Stomach (tissue), 9 donors: ENCODE results near the gene ATXN7L1. TPM values are rescaled to one million over a fixed set of nuclear protein-coding genes. Genes with fewer than 3 reads are reported as not detected.

Experiments
- DNase-seq, 2 donors: peaks; one replicate each; pipeline versions ENCODE4 v3.0.0 to v3.0.0-alpha.2; 2013 to 2019
- H3K27ac ChIP-seq, 5 donors: fragments of 200-600 bp in 4 of 5; sonication (generic) in 4 of 5; one replicate each; pipeline ENCODE4 v1.5.1; 2013 to 2019; ENCODE audit warnings: mild to moderate bottlenecking in 1 of 5, moderate library complexity in 1 of 5
- H3K27me3 ChIP-seq, 3 donors: fragments of 200-600 bp; sonication (generic); one replicate each; pipeline ENCODE4 v1.5.1; 2017 to 2019; ENCODE audit warnings: mixed run types in 1 of 3
- H3K36me3 ChIP-seq, 4 donors: fragments of 200-600 bp; sonication (generic); 1 replicate in 3 of 4; 2 replicates in 1 of 4; pipeline ENCODE4 v1.5.1; 2016 to 2019
- H3K4me1 ChIP-seq, 4 donors: fragments of 200-600 bp; sonication (generic); one replicate each; pipeline ENCODE4 v1.5.1; 2016 to 2019
- H3K4me3 ChIP-seq, 4 donors: fragments of 200-600 bp; sonication (generic) in 3 of 4; one replicate each; pipeline ENCODE4 v1.5.1; 2016 to 2019; ENCODE audit warnings: mild to moderate bottlenecking in 1 of 4
- H3K9me3 ChIP-seq, 4 donors: fragments of 200-600 bp; sonication (generic); one replicate each; pipeline ENCODE4 v1.5.1; 2016 to 2019
- EP300 ChIP-seq: sonication (generic); formaldehyde crosslinking; IDR thresholded peaks from one replicate; pipeline ENCODE4 v1.6.1; 2017; ENCODE audit warnings: antibody characterized with exemption
- POLR2A ChIP-seq, 4 donors: fragments of 450-650 bp; IDR thresholded peaks; one replicate each; pipeline ENCODE4 v1.6.1; 2016; ENCODE audit warnings: antibody characterized with exemption in 4 of 4, control low read depth in 2 of 4, mild to moderate bottlenecking in 1 of 4, moderate library complexity in 1 of 4
- POLR2AphosphoS5 ChIP-seq, 3 donors: sonication (generic); formaldehyde crosslinking; IDR thresholded peaks; one replicate each; pipeline ENCODE4 v1.6.1; 2016; ENCODE audit warnings: antibody characterized with exemption in 3 of 3
- WGBS, 5 donors: extraction: QIAGEN DNeasy Blood & Tissue Kit in 3 of 5; methylation state at CpG; one replicate each; pipeline versions ENCODE4 v1.1.5 to v1.1.7; 2013 to 2018; 5-methylcytosine and 5-hydroxymethylcytosine counted together
- intact Hi-C: fragments of 100-400 bp; cut with DNase I; formaldehyde crosslinking; loops from one replicate; pipeline ENCODE4 v1.15.1; 2023; ENCODE audit warnings: low total_unique reads
- polyA plus RNA-seq, 3 donors: library from polyadenylated mRNA; stranded (reverse); fragments of 200-250 nt; gene quantifications; one replicate each; pipeline ENCODE4 v1.2.3, GENCODE V29; 2013
- total RNA-seq, 5 donors: library from RNA; depleted of rRNA; stranded (reverse); fragments of >200 nt; gene quantifications; one replicate each; pipeline versions ENCODE4 v1.1.0 to v1.2.3, GENCODE V29; 2014 to 2016
- TF ChIP-seq, protein P1 (sequence below), 7 experiments: fragments of 450-650 bp in 4 of 7; fragments of 200-600 bp in 3 of 7; sonication (generic) in 3 of 7; IDR thresholded peaks; one replicate each; pipeline ENCODE4 v1.5.1; 2016 to 2019; ENCODE audit warnings: antibody characterized with exemption in 7 of 7, control low read depth in 2 of 7, mild to moderate bottlenecking in 1 of 7
- donor health status: healthy with polysubstance abuse.
- donor health status: Bipolar disorder and iron deficiency.
- donor health status: healthy.

ATXN7L1 gene
- total and polyA plus RNA-seq, 8 donors = 3.8 to 92.2 (median 8.8) TPM

GRCh38 chr7:105577251-105577650, 299.1 kb downstream of the ATXN7L1 start:
- H3K36me3 ChIP-seq = no peaks in the 10 kb centered on the region
- no peaks in the 10 kb centered on the region for H3K9me3 ChIP-seq
- no peak for TF ChIP-seq EP300
- no peak for TF ChIP-seq POLR2A (IDR thresholded peaks at IDR 0.05)
- TF ChIP-seq, protein P1, sequence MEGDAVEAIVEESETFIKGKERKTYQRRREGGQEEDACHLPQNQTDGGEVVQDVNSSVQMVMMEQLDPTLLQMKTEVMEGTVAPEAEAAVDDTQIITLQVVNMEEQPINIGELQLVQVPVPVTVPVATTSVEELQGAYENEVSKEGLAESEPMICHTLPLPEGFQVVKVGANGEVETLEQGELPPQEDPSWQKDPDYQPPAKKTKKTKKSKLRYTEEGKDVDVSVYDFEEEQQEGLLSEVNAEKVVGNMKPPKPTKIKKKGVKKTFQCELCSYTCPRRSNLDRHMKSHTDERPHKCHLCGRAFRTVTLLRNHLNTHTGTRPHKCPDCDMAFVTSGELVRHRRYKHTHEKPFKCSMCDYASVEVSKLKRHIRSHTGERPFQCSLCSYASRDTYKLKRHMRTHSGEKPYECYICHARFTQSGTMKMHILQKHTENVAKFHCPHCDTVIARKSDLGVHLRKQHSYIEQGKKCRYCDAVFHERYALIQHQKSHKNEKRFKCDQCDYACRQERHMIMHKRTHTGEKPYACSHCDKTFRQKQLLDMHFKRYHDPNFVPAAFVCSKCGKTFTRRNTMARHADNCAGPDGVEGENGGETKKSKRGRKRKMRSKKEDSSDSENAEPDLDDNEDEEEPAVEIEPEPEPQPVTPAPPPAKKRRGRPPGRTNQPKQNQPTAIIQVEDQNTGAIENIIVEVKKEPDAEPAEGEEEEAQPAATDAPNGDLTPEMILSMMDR (IDR thresholded peaks at IDR 0.05) = no peak
- TF ChIP-seq POLR2AphosphoS5 (IDR thresholded peaks at IDR 0.05) = no peak
- peaks cover 0 to 6% (median 0%) of the 10 kb centered on the region in 3 donors for H3K27me3 ChIP-seq
- WGBS, 5 donors = 69 to 77% (median 73%) methylated on average over 1 of the region's 1 CpG
- H3K4me3 ChIP-seq = no peak overlapping the region
- intact Hi-C loops = no loop called here
- peaks cover 6 to 10% (median 9%) of the 10 kb centered on the region in 4 donors for H3K4me1 ChIP-seq
- no peak overlapping the region for H3K27ac ChIP-seq
- DNase-seq = no peak

GRCh38 chr7:105571891-105572290, 304.5 kb downstream of the ATXN7L1 start:
- 84 to 91% (median 87%) methylated on average over 2 of the region's 2 CpGs for WGBS, 5 donors
- Histone ChIP-seq H3K36me3 (peaks cover 7 to 34% (median 31%) of the 10 kb centered on the region in 4 donors), H3K9me3 (no peaks in the 10 kb centered on the region), H3K27me3 (no peaks in the 10 kb centered on the region), H3K4me1 (no peaks in the 10 kb centered on the region), H3K27ac (no peak overlapping the region), H3K4me3 (no peak overlapping the region)
- TF ChIP-seq POLR2A (IDR thresholded peaks at IDR 0.05) = no peak
- TF ChIP-seq, protein P1 (IDR thresholded peaks at IDR 0.05) = no peak
- TF ChIP-seq POLR2AphosphoS5 (IDR thresholded peaks at IDR 0.05) = no peak
- TF ChIP-seq EP300 = no peak
- no peak for DNase-seq
- intact Hi-C loops = no loop called here

- WGBS, 5 donors = 86 to 94% (median 92%) methylated on average over 3 of the region's 3 CpGs
Measured at GRCh38 chr7:105567821-105568220, 308.6 kb downstream of the ATXN7L1 start.

GRCh38 chr7:105567024-105567423, 309.4 kb downstream of the ATXN7L1 start:
- TF ChIP-seq, protein P1 (IDR thresholded peaks at IDR 0.05) = no peak
- TF ChIP-seq EP300 = no peak
- no peak for TF ChIP-seq POLR2AphosphoS5 (IDR thresholded peaks at IDR 0.05)
- no peak for TF ChIP-seq POLR2A (IDR thresholded peaks at IDR 0.05)
- H3K9me3 ChIP-seq = no peaks in the 10 kb centered on the region
- no peak for DNase-seq
- H3K27me3 ChIP-seq = no peaks in the 10 kb centered on the region
- H3K27ac ChIP-seq = no peak overlapping the region
- no peaks in the 10 kb centered on the region for H3K4me1 ChIP-seq
- no peak overlapping the region for H3K4me3 ChIP-seq
- intact Hi-C loops = no loop called here
- 74 to 81% (median 78%) methylated on average over 2 of the region's 2 CpGs for whole genome bisulfite sequencing, 5 donors
- H3K36me3 ChIP-seq = peaks cover 31 to 82% (median 78%) of the 10 kb centered on the region in 4 donors

More at GRCh38 chr7:105567821-105568220, 308.6 kb downstream of the ATXN7L1 start:
- Histone ChIP-seq H3K4me3 (no peak overlapping the region), H3K27me3 (no peaks in the 10 kb centered on the region), H3K4me1 (no peaks in the 10 kb centered on the region), H3K36me3 (peaks cover 26 to 74% (median 70%) of the 10 kb centered on the region in 4 donors), H3K27ac (no peak overlapping the region), H3K9me3 (no peaks in the 10 kb centered on the region)
- TF ChIP-seq EP300 (no peak), POLR2AphosphoS5 (IDR thresholded peaks at IDR 0.05) (no peak), POLR2A (IDR thresholded peaks at IDR 0.05) (no peak)
- TF ChIP-seq, protein P1 (IDR thresholded peaks at IDR 0.05) = no peak
- DNase-seq = no peak
- intact Hi-C loops = no loop called here
